GM12891 (cell line): ENCODE measurements around the gene ACAD11.
"Not testable (repeated sequence)": the region's sequence is repeated elsewhere in the genome, so short reads cannot be mapped to it uniquely, and the experiment has no call there.

ENCODE experiments used
- DNase-seq: peaks from one replicate; pipeline ENCODE4 v3.0.0; 2011; ENCODE audit warnings: low spot score; ENCODE audit not compliant: insufficient read length
- FAIRE-seq: peaks from 2 replicates; lab custom pipeline; 2011; peaks lifted over from hg19 to GRCh38; lab: Jason Lieb, UNC
- PAX5 ChIP-seq: IDR thresholded peaks from 2 replicates; pipeline ENCODE4 v1.6.1; 2011; ENCODE audit warnings: low read length, moderate library complexity, mild to moderate bottlenecking; ENCODE audit not compliant: insufficient read depth, severe bottlenecking
- POLR2A ChIP-seq: IDR thresholded peaks from 2 replicates; pipeline ENCODE4 v1.6.1; 2011; ENCODE audit warnings: low read depth, low read length, control low read depth
- POLR2AphosphoS5 ChIP-seq: IDR thresholded peaks from 2 replicates; pipeline ENCODE4 v1.6.1; 2011; ENCODE audit warnings: low read depth, low read length, control low read depth
- POU2F2 ChIP-seq: IDR thresholded peaks from 2 replicates; pipeline ENCODE4 v1.6.1; 2011; ENCODE audit warnings: low read depth, mild to moderate bottlenecking, control low read depth, low read length, moderate library complexity
- SPI1 ChIP-seq: IDR thresholded peaks from 2 replicates; pipeline ENCODE4 v1.6.1; 2011; ENCODE audit warnings: low read depth, low read length, control low read depth
- TAF1 ChIP-seq: IDR thresholded peaks from 2 replicates; pipeline ENCODE4 v1.6.1; 2011; ENCODE audit warnings: low read depth, low read length, control low read depth

ACAD11 gene

GRCh38 chr3:132635052-132635451, 24.6 kb downstream of the ACAD11 start:
- DNase-seq: no peak
- no peak for FAIRE-seq
- TF ChIP-seq POLR2A: no peak

- DNase-seq (no peak), FAIRE-seq (no peak)
- TF ChIP-seq PAX5: no peak
- TF ChIP-seq POLR2A: no peak
- no peak for TF ChIP-seq SPI1
- TF ChIP-seq TAF1: no peak
- no peak for TF ChIP-seq POU2F2
- no peak for TF ChIP-seq POLR2AphosphoS5
These were observed 29.0 kb downstream of the ACAD11 start for GRCh38 chr3:132630612-132631011.

- no peak for DNase-seq
- TF ChIP-seq TAF1 (no peak), POLR2AphosphoS5 (no peak)
- no peak for FAIRE-seq
These were observed 29.7 kb downstream of the ACAD11 start for GRCh38 chr3:132629928-132630327.

- TF ChIP-seq PAX5 (no peak), POLR2AphosphoS5 (no peak), POU2F2 (no peak), TAF1 (no peak), SPI1 (no peak), POLR2A (no peak)
- no peak for DNase-seq
- FAIRE-seq: no peak
These were observed 31.5 kb downstream of the ACAD11 start for GRCh38 chr3:132628157-132628556.

- FAIRE-seq: peak; percentile 82
- no peak for DNase-seq
- no peak for TF ChIP-seq POLR2A
- no peak for TF ChIP-seq POLR2AphosphoS5
These were observed 32.7 kb downstream of the ACAD11 start for GRCh38 chr3:132626955-132627354.

GRCh38 chr3:132625613-132626012, 34.0 kb downstream of the ACAD11 start:
- no peak for FAIRE-seq
- DNase-seq: no peak
- TF ChIP-seq POU2F2 (no peak), SPI1 (peak; percentile 92), POLR2AphosphoS5 (no peak)

- FAIRE-seq (no peak), DNase-seq (no peak)
- TF ChIP-seq POLR2A: no peak
These were observed 34.8 kb downstream of the ACAD11 start for GRCh38 chr3:132624790-132625189.

- DNase-seq: no peak
- TF ChIP-seq TAF1: no peak
- TF ChIP-seq POLR2A: no peak
- no peak for TF ChIP-seq POU2F2
- TF ChIP-seq POLR2AphosphoS5: no peak
- TF ChIP-seq SPI1: no peak
- no peak for TF ChIP-seq PAX5
- no peak for FAIRE-seq
These were observed 36.0 kb downstream of the ACAD11 start for GRCh38 chr3:132623646-132624045.

GRCh38 chr3:132622761-132623160, 36.8 kb downstream of the ACAD11 start:
- no peak for DNase-seq
- FAIRE-seq: peak; percentile 26
- TF ChIP-seq SPI1 (0 out of 2 replicates have a peak, but pooled peaks have one; percentile 37), PAX5 (no peak)

- TF ChIP-seq POU2F2 (no peak), SPI1 (no peak), TAF1 (no peak), POLR2A (no peak), POLR2AphosphoS5 (no peak), PAX5 (no peak)
- FAIRE-seq (no peak), DNase-seq (no peak)
These were observed 37.5 kb downstream of the ACAD11 start for GRCh38 chr3:132622148-132622547.

- FAIRE-seq: no peak
These were observed 42.8 kb downstream of the ACAD11 start for GRCh38 chr3:132616780-132617179.

GRCh38 chr3:132615881-132616280, 43.7 kb downstream of the ACAD11 start:
- DNase-seq (no peak), FAIRE-seq (no peak)
- no peak for TF ChIP-seq POLR2AphosphoS5
- no peak for TF ChIP-seq PAX5
- no peak for TF ChIP-seq SPI1
- no peak for TF ChIP-seq TAF1
- TF ChIP-seq POU2F2: no peak
- no peak for TF ChIP-seq POLR2A

More at GRCh38 chr3:132616780-132617179, 42.8 kb downstream of the ACAD11 start:
- no peak for DNase-seq
- no peak for TF ChIP-seq PAX5
- TF ChIP-seq POLR2AphosphoS5: no peak
- no peak for TF ChIP-seq POU2F2
- TF ChIP-seq SPI1: no peak

GRCh38 chr3:132615301-132615700, 44.3 kb downstream of the ACAD11 start:
- not testable (repeated sequence) for DNase-seq, FAIRE-seq

- not testable (repeated sequence) for FAIRE-seq
These were observed 53.0 kb downstream of the ACAD11 start for GRCh38 chr3:132606620-132607019.

More at GRCh38 chr3:132606620-132607019, 53.0 kb downstream of the ACAD11 start:
- DNase-seq: not testable (repeated sequence)
